Fibroblast of lung (primary cell): ENCODE results near the gene ROBO2.

ENCODE experiments used
- CTCF ChIP-seq, 2 donors: IDR thresholded peaks in 1 of 2; conservative IDR thresholded peaks in 1 of 2; 1 replicate in 1 of 2; 2 replicates in 1 of 2; pipeline ENCODE4 v1.5.1; 2011 to 2012; ENCODE audit warnings: low read length in 2 of 2, control low read depth in 1 of 2, inconsistent platforms in 1 of 2, low read depth in 1 of 2, mild to moderate bottlenecking in 1 of 2
- EZH2 ChIP-seq: IDR thresholded peaks from 2 replicates; pipeline ENCODE4 v1.5.1; 2012; ENCODE audit warnings: low read length, control low read depth, mild to moderate bottlenecking; ENCODE audit errors: missing control alignments

GRCh38 chr3:77048186-77048585, 8.3 kb downstream of the ROBO2 start:
- no peak for TF ChIP-seq CTCF (conservative IDR thresholded peaks at IDR 0.05 in 1 of 2, IDR thresholded peaks at IDR 0.05 in 1 of 2; ENCODE audit: low read depth in 1 of 2, low read length in 2 of 2)
- TF ChIP-seq EZH2 = no peak
